Brain microvascular endothelial cell (primary cell): ENCODE measurements around the gene APOLD1.
"Not testable (repeated sequence)": the region's sequence is repeated elsewhere in the genome, so short reads cannot be mapped to it uniquely, and the experiment has no call there.

Experiments used
- DNase-seq: peaks from one replicate; pipeline ENCODE4 v3.0.0-alpha.2; 2020
- H3K27ac ChIP-seq: fragments of 250-450 bp; sonication (Bioruptor Pico); 2 replicates; pipeline ENCODE4 v1.5.1; 2020; ENCODE audit warnings: mild to moderate bottlenecking, moderate library complexity
- H3K27me3 ChIP-seq: fragments of 250-450 bp; sonication (Bioruptor Pico); replicated peaks from 2 replicates; pipeline ENCODE4 v1.5.1; 2020; ENCODE audit warnings: mild to moderate bottlenecking
- H3K36me3 ChIP-seq: fragments of 250-450 bp; sonication (Bioruptor Pico); replicated peaks from 2 replicates; pipeline ENCODE4 v1.5.1; 2020; ENCODE audit warnings: mild to moderate bottlenecking
- H3K4me3 ChIP-seq: 2 replicates; pipeline ENCODE4 v1.5.1; 2011; ENCODE audit warnings: low read depth, mild to moderate bottlenecking, control low read depth, low read length, moderate library complexity
- CTCF ChIP-seq: IDR thresholded peaks from 2 replicates; pipeline ENCODE4 v1.5.1; 2011; ENCODE audit warnings: low read depth, mild to moderate bottlenecking, moderate library complexity, low read length, control low read depth, inconsistent platforms; ENCODE audit errors: missing control alignments
- in situ Hi-C: cut with HindIII; loops from 2 replicates; pipeline ENCODE4 v1.10.0; 2017; ENCODE audit warnings: low sequenced_read_pairs, low pct_ligation_motif_present

APOLD1 gene

GRCh38 chr12:12813120-12814101 lies 28.0 kb downstream of the APOLD1 start, which contains the start of gene DDX47:
Gene DDX47 (plus strand): TSS chr12:12813346. CDS start chr12:12813368, 22 bp downstream.
- peaks cover 2% of the 10 kb centered on the region for H3K36me3 ChIP-seq
- TF ChIP-seq CTCF: peak; percentile 95
- peak within 1 kb of the TSS; percentile 98 for H3K4me3 ChIP-seq
- in situ Hi-C loops: no loop called here
- H3K27me3 ChIP-seq: no peaks in the 10 kb centered on the region
- peak; percentile 93 for DNase-seq
- H3K27ac ChIP-seq: peak within 1 kb of the TSS; percentile 74

DNA sequence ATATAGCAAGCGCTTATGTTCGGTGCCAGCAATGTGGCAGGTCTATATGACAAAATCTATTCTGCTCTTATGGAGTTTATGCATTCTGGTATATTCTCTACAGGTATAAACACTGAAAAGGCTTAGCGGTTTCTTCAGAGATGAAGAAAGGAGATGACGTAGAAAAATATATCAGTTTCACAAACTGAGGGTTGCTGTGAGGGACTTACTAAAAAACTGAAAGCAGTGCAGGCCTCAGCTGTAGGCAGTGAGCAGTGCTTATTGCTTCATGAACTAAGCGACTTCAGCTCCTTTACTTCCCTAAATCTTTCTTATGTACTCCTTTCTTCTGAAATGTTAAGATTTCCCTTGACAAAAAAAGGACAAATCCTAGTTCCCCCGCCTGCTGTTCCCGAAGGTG lies 32.2 kb downstream of the APOLD1 start:
- Histone ChIP-seq H3K4me3 (no peak overlapping the region), H3K36me3 (peaks cover 10% of the 10 kb centered on the region), H3K27me3 (no peaks in the 10 kb centered on the region), H3K27ac (no peak overlapping the region)
- TF ChIP-seq CTCF: no peak
- in situ Hi-C loops: no loop called here
- DNase-seq: no peak

DNA sequence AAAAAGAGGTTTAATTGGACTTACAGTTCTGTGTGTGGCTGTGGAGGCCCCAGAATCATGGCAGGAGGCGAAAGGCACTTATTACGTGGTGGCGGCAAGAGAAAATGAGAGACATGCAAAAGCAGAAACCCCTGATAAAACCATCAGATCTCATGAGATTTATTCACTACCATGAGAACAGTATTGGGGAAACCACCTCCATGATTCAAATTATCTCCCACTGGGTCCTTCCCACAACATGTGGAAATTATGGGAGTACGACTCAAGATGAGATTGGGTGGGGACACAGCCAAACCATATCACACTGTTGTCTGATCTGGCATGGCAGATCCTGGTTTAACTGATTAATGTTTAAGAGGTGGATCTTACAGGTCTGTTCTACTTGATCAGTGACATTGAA lies 33.2 kb downstream of the APOLD1 start:
- Histone ChIP-seq H3K27me3 (no peaks in the 10 kb centered on the region), H3K36me3 (peaks cover 16% of the 10 kb centered on the region), H3K27ac (peak overlapping the region; percentile 87), H3K4me3 (no peak overlapping the region)
- in situ Hi-C loops: no loop called here
- no peak for DNase-seq
- TF ChIP-seq CTCF: no peak

GRCh38 chr12:12819221-12819620 lies 33.8 kb downstream of the APOLD1 start:
- Histone ChIP-seq H3K27ac (peak overlapping the region; percentile 87), H3K27me3 (no peaks in the 10 kb centered on the region), H3K36me3 (peaks cover 22% of the 10 kb centered on the region), H3K4me3 (no peak overlapping the region)
- no peak for DNase-seq
- TF ChIP-seq CTCF: no peak
- in situ Hi-C loops: no loop called here

DNA sequence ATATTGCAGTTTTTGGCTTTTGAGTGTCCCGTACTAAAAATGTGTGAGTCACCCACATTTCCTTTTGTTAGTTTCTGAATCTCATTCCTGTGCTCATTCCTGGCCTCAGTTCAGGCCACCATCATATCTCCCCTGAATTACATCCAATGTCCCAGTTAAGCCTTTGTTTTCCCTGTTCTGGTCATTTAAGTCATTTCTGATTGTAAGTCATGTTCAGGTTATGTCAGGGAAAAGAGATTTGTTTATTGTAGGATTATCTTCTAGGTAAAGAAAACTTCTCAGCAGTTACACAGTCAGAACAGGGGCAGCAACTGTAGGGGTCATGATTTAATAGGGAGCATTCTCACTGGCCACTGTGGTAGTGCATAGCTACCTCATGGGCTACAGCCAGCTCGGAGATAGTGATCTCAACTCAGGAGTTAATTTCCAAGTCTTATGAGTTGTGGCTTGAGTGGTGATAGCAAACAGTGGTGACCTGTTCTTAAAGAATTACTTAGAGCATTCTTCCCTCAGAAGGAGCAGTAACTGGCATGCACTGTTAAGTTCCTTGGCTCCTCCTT lies 34.4 kb downstream of the APOLD1 start:
- in situ Hi-C loops: no loop called here
- Histone ChIP-seq H3K36me3 (peaks cover 26% of the 10 kb centered on the region), H3K27me3 (no peaks in the 10 kb centered on the region), H3K4me3 (no peak overlapping the region), H3K27ac (peak overlapping the region; percentile 87)
- TF ChIP-seq CTCF: no peak
- DNase-seq: peak; percentile 95

- DNase-seq: not testable (repeated sequence)
These were observed 34.9 kb downstream of the APOLD1 start for GRCh38 chr12:12820376-12820775.

More at GRCh38 chr12:12820376-12820775, 34.9 kb downstream of the APOLD1 start:
- H3K4me3 ChIP-seq, H3K27me3 ChIP-seq, in situ Hi-C loops: not testable (repeated sequence)
- Histone ChIP-seq H3K36me3 (peaks cover 31% of the 10 kb centered on the region), H3K27ac (peak overlapping the region; percentile 87)
